PC-9 (cell line): Measurements from ENCODE around the gene NSD2. TPM values are rescaled to one million over a fixed set of nuclear protein-coding genes. Genes with fewer than 3 reads are reported as not detected.

Experiments
- BruUV-seq: library from RNA; stranded (reverse); fragments of 400-500 nt; replicated peaks from 2 replicates; lab custom pipeline; 2021; lab: Mats Ljungman, UMichigan
- CTCF ChIA-PET: fragments of 300-600 bp; sonication (Branson Sonifier 250); formaldehyde crosslinking; loops from one replicate; lab custom pipeline; 2022; ENCODE audit warnings: antibody characterized with exemption; lab: Charles Lee
- POLR2A ChIA-PET: fragments of 300-600 bp; sonication (Branson Sonifier 250); formaldehyde crosslinking; loops from one replicate; lab custom pipeline; 2022; ENCODE audit warnings: antibody characterized with exemption; ENCODE audit not compliant: unreplicated experiment; lab: Charles Lee
- DNase-seq, 2 experiments: peaks; one replicate each; pipeline versions ENCODE4 v3.0.0 to v3.0.0-alpha.2; 2015 to 2022; ENCODE audit warnings: mixed read lengths in 1 of 2
- H2AFZ ChIP-seq: fragments of 200-600 bp; sonication (generic); 2 replicates; pipeline ENCODE4 v1.8.1; 2017; ENCODE audit warnings: antibody characterized with exemption
- H3F3A ChIP-seq: fragments of 200-600 bp; sonication (generic); 2 replicates; pipeline ENCODE4 v1.8.1; 2017; ENCODE audit warnings: antibody characterized with exemption, mild to moderate bottlenecking, low read depth; ENCODE audit not compliant: insufficient read depth
- H3K27ac ChIP-seq: fragments of 200-600 bp; sonication (generic); 2 replicates; pipeline ENCODE4 v1.6.1; 2016; ENCODE audit warnings: mixed run types
- H3K27me3 ChIP-seq: fragments of 200-600 bp; sonication (generic); 2 replicates; pipeline ENCODE4 v1.6.1; 2016; ENCODE audit warnings: low read depth, mixed run types; ENCODE audit not compliant: insufficient read depth
- H3K36me3 ChIP-seq: fragments of 200-600 bp; sonication (generic); 2 replicates; pipeline ENCODE4 v1.6.1; 2016; ENCODE audit warnings: low read depth, mixed run types
- H3K4me1 ChIP-seq: fragments of 200-600 bp; sonication (generic); replicated peaks from 2 replicates; pipeline ENCODE4 v1.6.1; 2016; ENCODE audit warnings: mixed run types; ENCODE audit not compliant: insufficient read depth
- H3K4me2 ChIP-seq: fragments of 200-600 bp; sonication (generic); 2 replicates; pipeline ENCODE4 v1.6.1; 2017; ENCODE audit warnings: mixed run types
- H3K4me3 ChIP-seq: fragments of 200-600 bp; sonication (generic); 2 replicates; pipeline ENCODE4 v1.6.1; 2016; ENCODE audit warnings: mixed run types
- H3K79me2 ChIP-seq: fragments of 200-600 bp; sonication (generic); 2 replicates; pipeline ENCODE4 v1.6.1; 2017; ENCODE audit warnings: low read depth, mixed run types
- H3K9me2 ChIP-seq: fragments of 200-600 bp; sonication (generic); 2 replicates; pipeline ENCODE4 v1.8.1; 2017; ENCODE audit warnings: mild to moderate bottlenecking; ENCODE audit not compliant: insufficient read depth
- H3K9me3 ChIP-seq: fragments of 200-600 bp; sonication (generic); 2 replicates; pipeline ENCODE4 v1.8.1; 2016; ENCODE audit warnings: low read depth; ENCODE audit not compliant: insufficient read depth
- H4K20me1 ChIP-seq: fragments of 200-600 bp; sonication (generic); 2 replicates; pipeline ENCODE4 v1.8.1; 2017; ENCODE audit not compliant: insufficient read depth
- CTCF ChIP-seq: fragments of 200-600 bp; sonication (generic); conservative IDR thresholded peaks from 2 replicates; pipeline ENCODE4 v1.6.1; 2017; ENCODE audit warnings: mixed run types, antibody characterized with exemption, mild to moderate bottlenecking, moderate library complexity
- EZH2 ChIP-seq: fragments of 200-600 bp; sonication (generic); IDR thresholded peaks from 2 replicates; pipeline ENCODE4 v1.8.0; 2017; ENCODE audit warnings: antibody characterized with exemption, low read depth
- intact Hi-C: fragments of 100-400 bp; cut with micrococcal nuclease; formaldehyde crosslinking; loops from one replicate; pipeline ENCODE4 v1.10.0; 2022; ENCODE audit not compliant: unreplicated experiment
- total RNA-seq: library from RNA; stranded (reverse); gene quantifications from 2 replicates; pipeline ENCODE4 v1.2.3, GENCODE V29; 2021

Gene NSD2
- total RNA-seq, 1 experiment from 2014 or later: 176 TPM

GRCh38 chr4:1970926-1971325 is 99.7 kb downstream of the NSD2 start:
- ChIA-PET CTCF (no interaction called here), POLR2A (no interaction called here)
- Histone ChIP-seq H3K36me3 (peaks cover 8% of the 10 kb centered on the region; the same call in 1 of the 2 replicates), H3K27ac (no peak overlapping the region), H3F3A (no peaks in the 10 kb centered on the region), H3K27me3 (no peaks in the 10 kb centered on the region), H3K4me2 (no peak overlapping the region), H3K4me3 (no peak overlapping the region), H3K9me3 (no peaks in the 10 kb centered on the region), H3K9me2 (no peaks in the 10 kb centered on the region), H3K4me1 (no peaks in the 10 kb centered on the region), H3K79me2 (no peaks in the 10 kb centered on the region), H2AFZ (no peak overlapping the region), H4K20me1 (0 out of 2 replicates have a peak, but pooled peaks cover 3% of the 10 kb centered on the region)
- DNase-seq: no peak
- TF ChIP-seq CTCF: no peak
- TF ChIP-seq EZH2: no peak
- intact Hi-C loops: no loop called here
- no TSS peak for BruUV-seq

- H3K27me3 ChIP-seq: no peaks in the 10 kb centered on the region
- intact Hi-C loops: no loop called here
- ChIA-PET POLR2A (no interaction called here), CTCF (no interaction called here)
- H3K4me1 ChIP-seq: no peaks in the 10 kb centered on the region
- no peaks in the 10 kb centered on the region for H3F3A ChIP-seq
- H3K4me2 ChIP-seq: no peak overlapping the region
- no peak overlapping the region for H2AFZ ChIP-seq
- H4K20me1 ChIP-seq: 0 out of 2 replicates have a peak, but pooled peaks cover 3% of the 10 kb centered on the region
- no TSS peak for BruUV-seq
- H3K79me2 ChIP-seq: no peaks in the 10 kb centered on the region
- DNase-seq: no peak
- no peaks in the 10 kb centered on the region for H3K9me3 ChIP-seq
- no peak for TF ChIP-seq EZH2
- no peak for TF ChIP-seq CTCF
- no peak overlapping the region for H3K27ac ChIP-seq
- no peaks in the 10 kb centered on the region for H3K9me2 ChIP-seq
- H3K4me3 ChIP-seq: no peak overlapping the region
- peaks cover 8% of the 10 kb centered on the region; the same call in 1 of the 2 replicates for H3K36me3 ChIP-seq
Observed at GRCh38 chr4:1971456-1972200, 100.4 kb downstream of the NSD2 start.

- TF ChIP-seq EZH2 (no peak), CTCF (no peak)
- Histone ChIP-seq H3K27ac (no peak overlapping the region), H2AFZ (no peak overlapping the region), H3K27me3 (no peaks in the 10 kb centered on the region), H3K4me1 (no peaks in the 10 kb centered on the region), H4K20me1 (0 out of 2 replicates have a peak, but pooled peaks cover 3% of the 10 kb centered on the region), H3K36me3 (0 out of 2 replicates have a peak, but pooled peaks cover 8% of the 10 kb centered on the region), H3K9me3 (no peaks in the 10 kb centered on the region), H3K4me3 (no peak overlapping the region), H3K9me2 (no peaks in the 10 kb centered on the region), H3F3A (no peaks in the 10 kb centered on the region; the same call in 1 of the 2 replicates), H3K79me2 (no peaks in the 10 kb centered on the region), H3K4me2 (no peak overlapping the region)
- ChIA-PET CTCF (no interaction called here), POLR2A (no interaction called here)
- intact Hi-C loops: no loop called here
- DNase-seq: no peak
- no TSS peak for BruUV-seq
Observed at GRCh38 chr4:1972414-1972813, 101.2 kb downstream of the NSD2 start.
